Vagina (tissue), 2 donors: ENCODE data around the gene PACS2. TPM values are rescaled to one million over a fixed set of nuclear protein-coding genes. Genes with fewer than 3 reads are reported as not detected.

Source experiments
- DNase-seq, 2 donors: peaks; one replicate each; pipeline ENCODE4 v3.0.0-alpha.2; 2017; ENCODE audit errors: extremely low spot score in 2 of 2
- H3K27ac ChIP-seq: fragments of 200-600 bp; sonication (generic); one replicate; pipeline ENCODE4 v1.5.1; 2019
- H3K27me3 ChIP-seq: fragments of 200-600 bp; sonication (generic); one replicate; pipeline ENCODE4 v1.5.1; 2019
- H3K36me3 ChIP-seq, 2 donors: fragments of 200-600 bp; sonication (generic); one replicate each; pipeline ENCODE4 v1.5.1; 2017 to 2019
- H3K4me1 ChIP-seq: fragments of 200-600 bp; sonication (generic); one replicate; pipeline ENCODE4 v1.5.1; 2019
- H3K4me3 ChIP-seq, 2 donors: fragments of 200-600 bp; sonication (generic); 1 replicate in 1 of 2; 2 replicates in 1 of 2; pipeline ENCODE4 v1.5.1; 2016 to 2019
- H3K9me3 ChIP-seq: fragments of 200-600 bp; sonication (generic); one replicate; pipeline ENCODE4 v1.5.1; 2019
- CTCF ChIP-seq, 3 experiments: fragments of 450-650 bp in 2 of 3; fragments of 200-600 bp in 1 of 3; sonication (generic) in 1 of 3; IDR thresholded peaks; one replicate each; pipeline ENCODE4 v1.5.1; 2017 to 2019; ENCODE audit warnings: antibody characterized with exemption in 3 of 3, mild to moderate bottlenecking in 2 of 3, moderate library complexity in 2 of 3
- POLR2A ChIP-seq, 2 donors: fragments of 450-650 bp; IDR thresholded peaks; one replicate each; pipeline ENCODE4 v1.6.1; 2017; ENCODE audit warnings: antibody characterized with exemption in 2 of 2, mild to moderate bottlenecking in 2 of 2, moderate library complexity in 2 of 2
- POLR2AphosphoS5 ChIP-seq, 2 donors: sonication (generic); formaldehyde crosslinking; IDR thresholded peaks; one replicate each; pipeline ENCODE4 v1.9.0; 2017; ENCODE audit warnings: antibody characterized with exemption in 2 of 2, mild to moderate bottlenecking in 2 of 2, low read depth in 1 of 2; ENCODE audit not compliant: insufficient read depth in 1 of 2
- intact Hi-C: fragments of 100-400 bp; cut with DNase I; formaldehyde crosslinking; loops from one replicate; pipeline ENCODE4 v1.15.1; 2023
- total RNA-seq: library from RNA; depleted of rRNA; stranded (reverse); fragments of >200 nt; gene quantifications from one replicate; pipeline ENCODE4 v1.2.3, GENCODE V29; 2016

Gene PACS2
- total RNA-seq, 1 donor from 2014 or later, result 64.8 TPM

GRCh38 chr14:105328678-105329390 is 14.3 kb downstream of the PACS2 start:
- intact Hi-C loops, result no loop called here
- Histone ChIP-seq H3K4me1 (peaks cover 47% of the 10 kb centered on the region), H3K27me3 (no peaks in the 10 kb centered on the region)

GRCh38 chr14:105329411-105330150 is 15.0 kb downstream of the PACS2 start:
- Histone ChIP-seq H3K27ac (no peak overlapping the region), H3K36me3 (no peaks in the 10 kb centered on the region), H3K9me3 (no peaks in the 10 kb centered on the region), H3K4me3 (no peak overlapping the region), H3K4me1 (peaks cover 44% of the 10 kb centered on the region), H3K27me3 (no peaks in the 10 kb centered on the region)
- TF ChIP-seq POLR2A (IDR thresholded peaks at IDR 0.05), result no peak
- no peak for TF ChIP-seq POLR2AphosphoS5 (IDR thresholded peaks at IDR 0.05; ENCODE audit: insufficient read depth in 1 of 2, low read depth in 1 of 2)
- no peak for TF ChIP-seq CTCF (IDR thresholded peaks at IDR 0.05)
- intact Hi-C loops, result no loop called here
- no peak for DNase-seq

More at GRCh38 chr14:105328678-105329390, 14.3 kb downstream of the PACS2 start:
- no peaks in the 10 kb centered on the region for H3K36me3 ChIP-seq
- TF ChIP-seq POLR2A (IDR thresholded peaks at IDR 0.05) (no peak), CTCF (IDR thresholded peaks at IDR 0.05) (no peak), POLR2AphosphoS5 (IDR thresholded peaks at IDR 0.05; ENCODE audit: insufficient read depth in 1 of 2, low read depth in 1 of 2) (no peak)
- no peak for DNase-seq
- no peak overlapping the region for H3K4me3 ChIP-seq
- no peaks in the 10 kb centered on the region for H3K9me3 ChIP-seq
- H3K27ac ChIP-seq, result no peak overlapping the region

DNA sequence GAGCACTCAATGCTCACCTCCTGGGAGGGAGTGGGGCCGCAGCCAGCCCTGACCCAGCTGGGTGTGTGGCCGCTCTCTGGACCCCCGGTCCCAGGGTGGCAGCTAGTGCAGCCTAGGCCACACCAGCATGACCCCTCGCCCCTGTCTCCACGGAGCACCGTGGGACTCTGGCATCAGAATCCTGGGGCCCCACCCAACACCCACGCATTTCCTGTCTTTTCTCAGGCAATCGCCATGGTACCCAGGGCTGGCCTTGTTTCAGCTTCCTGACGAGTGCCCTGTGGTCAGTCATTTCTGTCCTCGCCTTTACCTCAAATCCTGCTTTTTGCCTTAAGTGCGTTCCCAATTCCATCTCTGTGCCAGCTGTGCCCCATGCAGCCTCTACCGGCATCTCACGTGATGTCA is 15.9 kb downstream of the PACS2 start:
- no peak for DNase-seq
- Histone ChIP-seq H3K36me3 (no peaks in the 10 kb centered on the region), H3K9me3 (no peaks in the 10 kb centered on the region), H3K27ac (no peak overlapping the region), H3K27me3 (no peaks in the 10 kb centered on the region), H3K4me3 (no peak overlapping the region), H3K4me1 (peaks cover 39% of the 10 kb centered on the region)
- intact Hi-C loops, result no loop called here
- TF ChIP-seq POLR2AphosphoS5 (IDR thresholded peaks at IDR 0.05; ENCODE audit: insufficient read depth in 1 of 2, low read depth in 1 of 2) (peak in 1 of 2 donors; percentile 26), CTCF (IDR thresholded peaks at IDR 0.05) (no peak)

DNA sequence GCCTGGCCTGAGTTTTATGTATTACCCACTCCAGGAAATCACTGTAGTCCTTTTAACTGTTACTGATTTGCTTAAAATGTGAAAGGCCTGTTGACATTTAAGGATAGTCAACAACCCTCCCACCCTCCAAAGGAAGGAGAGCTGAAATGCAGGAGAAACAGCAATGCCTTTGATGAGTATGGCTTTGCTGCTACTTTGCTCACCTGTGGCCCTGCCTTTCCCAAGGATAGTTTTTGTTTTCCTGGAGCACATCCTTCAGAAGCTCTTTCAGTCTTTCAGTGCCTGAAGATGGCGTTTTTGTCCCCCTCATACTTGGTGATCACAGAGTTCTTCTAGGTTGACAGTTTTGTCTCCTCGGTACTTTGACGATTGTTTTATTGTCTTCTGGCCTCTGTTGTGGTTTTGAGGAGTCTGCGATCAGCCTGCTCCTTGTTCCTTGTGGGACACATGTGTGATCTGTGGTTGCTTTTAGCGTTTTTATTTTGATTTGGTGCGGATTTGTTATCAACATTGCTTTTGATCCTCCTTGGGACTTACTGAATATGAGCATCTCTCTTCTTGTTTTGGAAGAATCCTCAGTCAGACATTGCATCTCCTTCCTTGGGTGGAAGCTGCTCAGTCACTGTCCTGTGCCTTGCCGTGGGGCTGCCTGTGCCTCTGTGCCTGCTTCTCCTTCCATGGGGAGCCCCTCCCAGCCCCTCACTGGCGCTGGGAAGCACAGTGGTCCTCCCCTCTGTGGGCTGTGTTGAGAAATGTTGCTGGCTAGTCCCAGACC is 17.2 kb downstream of the PACS2 start:
- H3K27ac ChIP-seq, result no peak overlapping the region

More for the DNA sequence above, 17.2 kb downstream of the PACS2 start:
- H3K36me3 ChIP-seq, result no peaks in the 10 kb centered on the region
- TF ChIP-seq CTCF (IDR thresholded peaks at IDR 0.05), result no peak
- TF ChIP-seq POLR2A (IDR thresholded peaks at IDR 0.05), result no peak
- TF ChIP-seq POLR2AphosphoS5 (IDR thresholded peaks at IDR 0.05; ENCODE audit: insufficient read depth in 1 of 2, low read depth in 1 of 2), result no peak
- intact Hi-C loops, result no loop called here
- peaks cover 39% of the 10 kb centered on the region for H3K4me1 ChIP-seq
- H3K27me3 ChIP-seq, result no peaks in the 10 kb centered on the region
- no peaks in the 10 kb centered on the region for H3K9me3 ChIP-seq
- no peak overlapping the region for H3K4me3 ChIP-seq
- no peak for DNase-seq
